A549 (cell line): ENCODE results near the gene SARM1. TPM values are rescaled to one million over a fixed set of nuclear protein-coding genes. Genes with fewer than 3 reads are reported as not detected.

Source experiments
- ATAC-seq, 2 experiments: fragments of 200-7000 bp in 1 of 2; fragments of >200 bp in 1 of 2; cut with Nextera tagmentation in 1 of 2; cut with Tn5 transposase in 1 of 2; 3 replicates each; pipeline versions ENCODE4 v1.8.0 to v1.9.1; 2018 to 2020; ENCODE audit warnings: mild to moderate bottlenecking in 1 of 2, moderate library complexity in 1 of 2
- CTCF ChIA-PET: fragments of 300-600 bp; sonication (Branson Sonifier 250); formaldehyde crosslinking; extraction: SDS; loops from one replicate; lab custom pipeline; 2021; ENCODE audit warnings: antibody characterized with exemption, inconsistent platforms; lab: Yijun Ruan, JAX
- POLR2A ChIA-PET: fragments of 350-600 bp; formaldehyde crosslinking; extraction: SDS; loops from one replicate; lab custom pipeline; 2021; ENCODE audit warnings: antibody characterized with exemption, inconsistent platforms; lab: Yijun Ruan, JAX
- DNase-seq, 2 experiments: peaks; one replicate each; pipeline versions ENCODE4 v3.0.0 to v3.0.0-alpha.2; 2011 to 2016; ENCODE audit warnings: low read depth in 1 of 2, low spot score in 1 of 2
- FAIRE-seq: peaks from 2 replicates; lab custom pipeline; 2011; peaks lifted over from hg19 to GRCh38; lab: Jason Lieb, UNC
- H3K27ac ChIP-seq, 2 experiments: fragments of >200 bp; sonication (Bioruptor Twin); formaldehyde crosslinking; 3 replicates each; pipeline ENCODE4 v1.5.1; 2016 to 2017
- H3K4me1 ChIP-seq: fragments of >200 bp; sonication (Bioruptor Twin); formaldehyde crosslinking; 3 replicates; pipeline ENCODE4 v1.6.1; 2016
- H3K4me2 ChIP-seq: fragments of >200 bp; sonication (Bioruptor Twin); formaldehyde crosslinking; 3 replicates; pipeline ENCODE4 v1.6.1; 2016
- H3K4me3 ChIP-seq: fragments of >200 bp; sonication (Bioruptor Twin); formaldehyde crosslinking; 3 replicates; pipeline ENCODE4 v1.5.1; 2016
- H3K9me3 ChIP-seq: fragments of >200 bp; sonication (Bioruptor Twin); formaldehyde crosslinking; 3 replicates; pipeline ENCODE4 v1.6.1; 2016
- CEBPB ChIP-seq, 2 experiments: fragments of >200 bp in 1 of 2; sonication (Bioruptor Twin) in 1 of 2; formaldehyde crosslinking in 1 of 2; IDR thresholded peaks; 2 replicates each; pipeline ENCODE4 v1.6.1; 2012 to 2016
- CHD2 ChIP-seq: fragments of 150-350 bp; IDR thresholded peaks from 2 replicates; pipeline ENCODE4 v1.6.1; 2014; ENCODE audit warnings: low read length; ENCODE audit not compliant: partially characterized antibody
- CHD4 ChIP-seq: fragments of 200-600 bp; sonication (generic); IDR thresholded peaks from 2 replicates; pipeline ENCODE4 v1.6.1; 2016; ENCODE audit warnings: antibody characterized with exemption, mild to moderate bottlenecking, borderline replicate concordance
- CTCF ChIP-seq: fragments of >200 bp; sonication (Bioruptor Twin); formaldehyde crosslinking; IDR thresholded peaks from 3 replicates; pipeline ENCODE4 v1.5.1; 2016
- E2F6 ChIP-seq: IDR thresholded peaks from 2 replicates; pipeline ENCODE4 v1.6.1; 2012; ENCODE audit warnings: low read depth, borderline replicate concordance
- FOSB ChIP-seq: fragments of 250-450 bp; sonication (Bioruptor Pico); IDR thresholded peaks from 2 replicates; pipeline ENCODE4 v1.5.0; 2020; ENCODE audit warnings: mild to moderate bottlenecking, moderate library complexity
- KDM1A ChIP-seq: fragments of 200-600 bp; sonication (generic); IDR thresholded peaks from 2 replicates; pipeline ENCODE4 v1.6.1; 2016; ENCODE audit warnings: low read depth, mild to moderate bottlenecking
- KDM5A ChIP-seq: fragments of 200-600 bp; sonication (generic); IDR thresholded peaks from 2 replicates; pipeline ENCODE4 v1.6.1; 2016; ENCODE audit warnings: antibody characterized with exemption, mild to moderate bottlenecking
- MAZ ChIP-seq: fragments of 150-350 bp; IDR thresholded peaks from 2 replicates; pipeline ENCODE4 v1.6.1; 2014; ENCODE audit warnings: antibody characterized with exemption, low read depth, low read length, borderline replicate concordance
- NFE2L2 ChIP-seq: fragments of 150-350 bp; conservative IDR thresholded peaks from 2 replicates; pipeline ENCODE4 v1.6.1; 2014; ENCODE audit warnings: low read length
- NR3C1 ChIP-seq: fragments of >200 bp; sonication (Bioruptor Twin); formaldehyde crosslinking; IDR thresholded peaks from 3 replicates; pipeline ENCODE4 v1.6.1; 2017
- RAD21 ChIP-seq, 2 experiments: fragments of >200 bp in 1 of 2; sonication (Bioruptor Twin) in 1 of 2; formaldehyde crosslinking in 1 of 2; IDR thresholded peaks in 1 of 2; conservative IDR thresholded peaks in 1 of 2; 2 replicates in 1 of 2; 3 replicates in 1 of 2; pipeline ENCODE4 v1.6.1; 2012 to 2018; ENCODE audit warnings: inconsistent platforms in 1 of 2
- REST ChIP-seq: fragments of 200-600 bp; sonication (generic); IDR thresholded peaks from 2 replicates; pipeline ENCODE4 v1.6.1; 2016; ENCODE audit warnings: antibody characterized with exemption, mild to moderate bottlenecking, moderate library complexity
- RFX5 ChIP-seq: fragments of 450-650 bp; IDR thresholded peaks from 2 replicates; pipeline ENCODE4 v1.7.1; 2014; ENCODE audit warnings: antibody characterized with exemption, mild to moderate bottlenecking, moderate library complexity
- ZC3H11A ChIP-seq: fragments of 450-650 bp; IDR thresholded peaks from 2 replicates; pipeline ENCODE4 v1.6.1; 2014; ENCODE audit warnings: antibody characterized with exemption, mild to moderate bottlenecking
- ZNF302 ChIP-seq: fragments of 250-450 bp; sonication (Bioruptor Pico); IDR thresholded peaks from 2 replicates; pipeline ENCODE4 v1.9.0; 2021; ENCODE audit warnings: inconsistent platforms, mild to moderate bottlenecking, moderate library complexity
- ZSCAN20 ChIP-seq: fragments of 250-450 bp; sonication (Bioruptor Pico); IDR thresholded peaks from 2 replicates; pipeline ENCODE4 v1.8.0; 2022; ENCODE audit warnings: mild to moderate bottlenecking, moderate library complexity
- WGBS: methylation state at CpG from one replicate; pipeline ENCODE4 v1.1.6; 2017; ENCODE audit errors: missing lambda C conversion rate; 5-methylcytosine and 5-hydroxymethylcytosine counted together
- polyA plus RNA-seq, 4 experiments: library from polyadenylated mRNA; depleted of rRNA in 3 of 4; stranded (reverse); fragments of >200 nt; fragmentation: RNase III in 1 of 4; extraction: RNeasy Plus Mini Kit Qiagen cat#74134 plus additional on column Dnase treatment in 1 of 4; gene quantifications; 2 replicates in 3 of 4; 3 replicates in 1 of 4; pipeline ENCODE4 v1.2.3, GENCODE V29; 2011 to 2017

The SARM1 gene
- polyA plus RNA-seq, 2 of the 4 experiments (the other 2 are of a cell fraction), result 4.0 to 6.9 TPM

- TF ChIP-seq MAZ (no peak), FOSB (CRISPR knock-in tag) (no peak), KDM5A (no peak), NFE2L2 (no peak), RAD21 (conservative IDR thresholded peaks at IDR 0.05 in 1 of 2, IDR thresholded peaks at IDR 0.05 in 1 of 2) (no peak)
- TF ChIP-seq, all 56 proteins: peak for 0
- no peak for DNase-seq
- Histone ChIP-seq H3K4me3 (no peak overlapping the region), H3K27ac (no peak overlapping the region), H3K4me1 (peaks cover 19% of the 10 kb centered on the region), H3K4me2 (no peak overlapping the region), H3K9me3 (no peaks in the 10 kb centered on the region)
- 93% methylated on average over 11 of the region's 11 CpGs for WGBS
- CTCF ChIA-PET, result interaction anchor here (2.1 kb wide), 1 partner anchor 109 kb away, joined by 6 read pairs; no protein-coding TSS in a partner anchor
- no peak for FAIRE-seq
- POLR2A ChIA-PET, result no interaction called here
- ATAC-seq, result no peak
These were observed 30.0 kb upstream of the SARM1 start for GRCh38 chr17:28341516-28341915.

GRCh38 chr17:28342313-28342712 lies 29.2 kb upstream of the SARM1 start:
- POLR2A ChIA-PET, result no interaction called here
- CTCF ChIA-PET, result interaction anchor here (1.3 to 2.1 kb wide), 2 partner anchors 84 to 110 kb away, joined by 3 to 6 read pairs; no protein-coding TSS in a partner anchor
- Histone ChIP-seq H3K4me3 (no peak overlapping the region), H3K9me3 (no peaks in the 10 kb centered on the region), H3K4me1 (peaks cover 11% of the 10 kb centered on the region), H3K27ac (no peak overlapping the region), H3K4me2 (no peak overlapping the region)
- DNase-seq (no peak), FAIRE-seq (no peak), ATAC-seq (no peak)
- TF ChIP-seq KDM1A, result no peak
- TF ChIP-seq CEBPB (IDR thresholded peaks at IDR 0.05), result no peak
- TF ChIP-seq NR3C1, result no peak
- 93% methylated on average over 14 of the region's 14 CpGs for WGBS

- ChIA-PET POLR2A (interaction anchor here (1.4 kb wide), 1 partner anchor 14 kb away, joined by 7 read pairs; the partner anchor contains the start of gene POLDIP2), CTCF (interaction anchor here (0.8 to 1.7 kb wide), 7 partner anchors 9 to 150 kb away, joined by 3 to 4 read pairs (median 3); no protein-coding TSS in a partner anchor)
- TF ChIP-seq CHD2, result no peak
- TF ChIP-seq ZNF302 (CRISPR knock-in tag), result no peak
- no peak for TF ChIP-seq ZSCAN20 (CRISPR knock-in tag)
- no peak for TF ChIP-seq CTCF
- no peak for TF ChIP-seq FOSB (CRISPR knock-in tag)
- no peak for TF ChIP-seq CHD4
- TF ChIP-seq ZC3H11A, result no peak
- no peak for TF ChIP-seq RFX5
- no peak for TF ChIP-seq E2F6
- TF ChIP-seq REST, result no peak
- H3K27ac ChIP-seq, result no peak overlapping the region
- no peak for DNase-seq
- FAIRE-seq, result no peak
- H3K4me1 ChIP-seq, result peaks cover 2% of the 10 kb centered on the region; the same call in 1 of the 3 replicates
- H3K4me2 ChIP-seq, result no peak overlapping the region
- ATAC-seq, result peak in 1 of 2 experiments; percentile 4; a peak in 3 of 6 replicates
- no peak overlapping the region for H3K4me3 ChIP-seq
- H3K9me3 ChIP-seq, result no peaks in the 10 kb centered on the region
- WGBS, result 91% methylated on average over 9 of the region's 10 CpGs
These were observed 28.0 kb upstream of the SARM1 start for GRCh38 chr17:28343491-28343932.
